ENCODE results near the gene SNX25.
"Not testable (repeated sequence)": the region's sequence is repeated elsewhere in the genome, so short reads cannot be mapped to it uniquely, and the experiment has no call there.

Gene SNX25

GRCh38 chr4:185205697-185206342, 3.6 kb upstream of the SNX25 start:
- H3K4me3 ChIP-seq (ENCODE audit: insufficient read length, low read depth) = no peak overlapping the region
- peaks cover 18% of the 10 kb centered on the region for H3K27me3 ChIP-seq (ENCODE audit: insufficient read depth, insufficient read length)
- H3K36me3 ChIP-seq (ENCODE audit: insufficient read depth, insufficient read length, low read length) = no peaks in the 10 kb centered on the region
- no peaks in the 10 kb centered on the region for H3K9me3 ChIP-seq (ENCODE audit: insufficient read depth, low read length)
- no peak overlapping the region for H3K9ac ChIP-seq (ENCODE audit: insufficient read length, low read depth)
- TF ChIP-seq ZNF274 (IDR thresholded peaks at IDR 0.05; ENCODE audit: low read depth, low read length) = no peak
- TF ChIP-seq SUZ12 (IDR thresholded peaks at IDR 0.05; ENCODE audit: extremely low read depth, insufficient read depth, insufficient read length) = no peak
- TF ChIP-seq YY1 (IDR thresholded peaks at IDR 0.05; ENCODE audit: insufficient read depth, insufficient read length) = no peak
- DNase-seq (ENCODE audit: low read depth, low spot score) = no peak
- no peaks in the 10 kb centered on the region for H3K4me1 ChIP-seq (ENCODE audit: insufficient read depth, insufficient read length)

DNA sequence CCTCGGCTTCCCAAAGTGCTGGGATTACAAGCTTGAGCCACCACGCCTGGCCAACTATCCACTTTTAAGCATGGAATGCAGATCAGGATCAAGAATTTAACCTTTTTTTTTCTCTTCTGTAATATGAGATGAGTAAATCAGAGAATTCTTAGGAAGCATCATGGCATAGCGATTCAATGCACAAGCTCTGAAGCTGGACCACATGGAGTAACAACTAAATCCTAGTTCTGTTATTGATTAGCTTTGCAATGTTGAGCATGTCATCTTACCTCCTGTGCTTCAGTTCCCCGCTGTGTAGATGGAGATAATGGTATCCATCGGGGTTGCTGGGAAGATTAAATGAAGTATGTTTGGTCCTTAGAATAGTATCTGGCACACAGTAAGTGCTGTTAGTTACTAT, 1.9 kb upstream of the SNX25 start:
- no peak for DNase-seq (ENCODE audit: low read depth, low spot score)
- peaks cover 23% of the 10 kb centered on the region for H3K27me3 ChIP-seq (ENCODE audit: insufficient read depth, insufficient read length)
- H3K9ac ChIP-seq (ENCODE audit: insufficient read length, low read depth) = no peak overlapping the region
- H3K9me3 ChIP-seq (ENCODE audit: insufficient read depth, low read length) = no peaks in the 10 kb centered on the region
- TF ChIP-seq YY1 (IDR thresholded peaks at IDR 0.05; ENCODE audit: insufficient read depth, insufficient read length) (no peak), SUZ12 (IDR thresholded peaks at IDR 0.05; ENCODE audit: extremely low read depth, insufficient read depth, insufficient read length) (no peak), ZNF274 (IDR thresholded peaks at IDR 0.05; ENCODE audit: low read depth, low read length) (no peak)
- no peaks in the 10 kb centered on the region for H3K4me1 ChIP-seq (ENCODE audit: insufficient read depth, insufficient read length)
- H3K4me3 ChIP-seq (ENCODE audit: insufficient read length, low read depth) = no peak overlapping the region
- H3K36me3 ChIP-seq (ENCODE audit: insufficient read depth, insufficient read length, low read length) = no peaks in the 10 kb centered on the region

DNA sequence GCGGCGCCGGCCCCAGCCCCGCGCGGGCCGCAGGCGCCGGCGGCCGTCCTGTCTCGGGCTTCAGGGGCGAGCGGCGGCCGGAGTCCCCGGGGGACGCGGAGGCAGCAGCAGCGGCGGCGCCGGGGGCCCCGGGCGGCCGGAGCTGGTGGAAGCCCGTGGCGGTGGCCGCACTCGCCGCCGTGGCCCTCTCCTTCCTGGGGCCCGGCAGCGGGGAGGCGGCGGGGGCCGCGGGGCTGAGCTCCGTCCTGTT, 379 bp downstream of the SNX25 start:
- H3K9me3 ChIP-seq (ENCODE audit: insufficient read depth, low read length); H3K9ac ChIP-seq (ENCODE audit: insufficient read length, low read depth); H3K4me1 ChIP-seq (ENCODE audit: insufficient read depth, insufficient read length); H3K36me3 ChIP-seq (ENCODE audit: insufficient read depth, insufficient read length, low read length); DNase-seq (ENCODE audit: low read depth, low spot score): not testable (repeated sequence)
- Histone ChIP-seq H3K4me3 (ENCODE audit: insufficient read length, low read depth) (peak overlapping the region; percentile 59), H3K27me3 (ENCODE audit: insufficient read depth, insufficient read length) (peaks cover 20% of the 10 kb centered on the region)

GRCh38 chr4:185210102-185210981, 944 bp downstream of the SNX25 start:
- H3K9ac ChIP-seq (ENCODE audit: insufficient read length, low read depth) = peak overlapping the region; percentile 74
- H3K27me3 ChIP-seq (ENCODE audit: insufficient read depth, insufficient read length) = peaks cover 18% of the 10 kb centered on the region
- no peaks in the 10 kb centered on the region for H3K36me3 ChIP-seq (ENCODE audit: insufficient read depth, insufficient read length, low read length)
- H3K4me1 ChIP-seq (ENCODE audit: insufficient read depth, insufficient read length) = no peaks in the 10 kb centered on the region
- peak overlapping the region; percentile 59 for H3K4me3 ChIP-seq (ENCODE audit: insufficient read length, low read depth)
- TF ChIP-seq ZNF274 (IDR thresholded peaks at IDR 0.05; ENCODE audit: low read depth, low read length) (no peak), SUZ12 (IDR thresholded peaks at IDR 0.05; ENCODE audit: extremely low read depth, insufficient read depth, insufficient read length) (no peak), YY1 (IDR thresholded peaks at IDR 0.05; ENCODE audit: insufficient read depth, insufficient read length) (no peak)
- no peak for DNase-seq (ENCODE audit: low read depth, low spot score)
- H3K9me3 ChIP-seq (ENCODE audit: insufficient read depth, low read length) = no peaks in the 10 kb centered on the region

- no peak for TF ChIP-seq ZNF274 (IDR thresholded peaks at IDR 0.05; ENCODE audit: low read depth, low read length)
- no peak for TF ChIP-seq YY1 (IDR thresholded peaks at IDR 0.05; ENCODE audit: insufficient read depth, insufficient read length)
- TF ChIP-seq SUZ12 (IDR thresholded peaks at IDR 0.05; ENCODE audit: extremely low read depth, insufficient read depth, insufficient read length) = no peak
- no peaks in the 10 kb centered on the region for H3K36me3 ChIP-seq (ENCODE audit: insufficient read depth, insufficient read length, low read length)
- DNase-seq (ENCODE audit: low read depth, low spot score) = no peak
- no peak overlapping the region for H3K9ac ChIP-seq (ENCODE audit: insufficient read length, low read depth)
- H3K4me1 ChIP-seq (ENCODE audit: insufficient read depth, insufficient read length) = no peaks in the 10 kb centered on the region
- H3K27me3 ChIP-seq (ENCODE audit: insufficient read depth, insufficient read length) = peaks cover 18% of the 10 kb centered on the region
- H3K4me3 ChIP-seq (ENCODE audit: insufficient read length, low read depth) = peak overlapping the region; percentile 59
- H3K9me3 ChIP-seq (ENCODE audit: insufficient read depth, low read length) = no peaks in the 10 kb centered on the region
These were observed 1.6 kb downstream of the SNX25 start for GRCh38 chr4:185211035-185211434.

DNA sequence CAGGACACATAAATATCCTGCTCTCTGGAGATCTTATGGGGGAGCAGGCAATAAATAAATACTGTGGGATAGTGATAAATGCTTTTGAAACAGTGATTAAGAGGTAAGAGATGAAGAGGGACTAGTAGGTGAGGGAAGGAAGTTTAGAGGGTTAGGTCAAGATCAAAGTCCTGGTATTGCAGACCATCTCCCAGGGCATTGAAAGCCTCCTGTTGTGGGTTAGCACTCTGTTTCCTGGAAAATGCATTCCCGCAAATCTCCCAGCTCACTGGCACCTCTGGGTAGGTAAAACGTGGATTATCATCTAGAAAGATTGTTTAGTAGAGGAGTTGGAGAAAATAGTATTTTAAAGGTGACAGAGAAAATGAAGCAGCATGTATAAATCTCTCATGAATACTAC, 2.2 kb downstream of the SNX25 start:
- Histone ChIP-seq H3K9ac (ENCODE audit: insufficient read length, low read depth) (no peak overlapping the region), H3K9me3 (ENCODE audit: insufficient read depth, low read length) (no peaks in the 10 kb centered on the region), H3K4me1 (ENCODE audit: insufficient read depth, insufficient read length) (no peaks in the 10 kb centered on the region), H3K36me3 (ENCODE audit: insufficient read depth, insufficient read length, low read length) (no peaks in the 10 kb centered on the region), H3K4me3 (ENCODE audit: insufficient read length, low read depth) (no peak overlapping the region), H3K27me3 (ENCODE audit: insufficient read depth, insufficient read length) (peaks cover 18% of the 10 kb centered on the region)
- no peak for DNase-seq (ENCODE audit: low read depth, low spot score)
- TF ChIP-seq YY1 (IDR thresholded peaks at IDR 0.05; ENCODE audit: insufficient read depth, insufficient read length) = no peak
- no peak for TF ChIP-seq SUZ12 (IDR thresholded peaks at IDR 0.05; ENCODE audit: extremely low read depth, insufficient read depth, insufficient read length)
- no peak for TF ChIP-seq ZNF274 (IDR thresholded peaks at IDR 0.05; ENCODE audit: low read depth, low read length)

- TF ChIP-seq SUZ12 (IDR thresholded peaks at IDR 0.05; ENCODE audit: extremely low read depth, insufficient read depth, insufficient read length) = no peak
- no peak for TF ChIP-seq YY1 (IDR thresholded peaks at IDR 0.05; ENCODE audit: insufficient read depth, insufficient read length)
- TF ChIP-seq ZNF274 (IDR thresholded peaks at IDR 0.05; ENCODE audit: low read depth, low read length) = no peak
- no peaks in the 10 kb centered on the region for H3K4me1 ChIP-seq (ENCODE audit: insufficient read depth, insufficient read length)
- no peak overlapping the region for H3K9ac ChIP-seq (ENCODE audit: insufficient read length, low read depth)
These were observed 3.2 kb downstream of the SNX25 start for GRCh38 chr4:185212581-185212980.

More at GRCh38 chr4:185212581-185212980, 3.2 kb downstream of the SNX25 start:
- Histone ChIP-seq H3K27me3 (ENCODE audit: insufficient read depth, insufficient read length) (peaks cover 18% of the 10 kb centered on the region), H3K4me3 (ENCODE audit: insufficient read length, low read depth) (no peak overlapping the region), H3K9me3 (ENCODE audit: insufficient read depth, low read length) (no peaks in the 10 kb centered on the region), H3K36me3 (ENCODE audit: insufficient read depth, insufficient read length, low read length) (no peaks in the 10 kb centered on the region)
- DNase-seq (ENCODE audit: low read depth, low spot score) = no peak

Measured in NT2/D1 (cell line).